GM20000 (cell line): ENCODE measurements around the gene HNRNPM.

ENCODE experiments used
- DNase-seq: peaks from one replicate; pipeline ENCODE4 v3.0.0; 2012; ENCODE audit warnings: low spot score
- CTCF ChIP-seq: IDR thresholded peaks from 2 replicates; pipeline ENCODE4 v1.5.1; 2012; ENCODE audit warnings: mild to moderate bottlenecking, control low read depth; ENCODE audit errors: extremely low read depth, missing control alignments

Gene HNRNPM

GRCh38 chr19:8481616-8482015 is 36.8 kb downstream of the HNRNPM start:
- no peak for TF ChIP-seq CTCF
- no peak for DNase-seq

- DNase-seq = no peak
- no peak for TF ChIP-seq CTCF
These were observed 37.9 kb downstream of the HNRNPM start for GRCh38 chr19:8482696-8483095.

GRCh38 chr19:8483165-8483564 is 38.4 kb downstream of the HNRNPM start:
- no peak for DNase-seq
- no peak for TF ChIP-seq CTCF

GRCh38 chr19:8484331-8484894 is 39.6 kb downstream of the HNRNPM start:
- no peak for TF ChIP-seq CTCF
- DNase-seq = no peak

GRCh38 chr19:8485561-8486371 is 41.0 kb downstream of the HNRNPM start:
- TF ChIP-seq CTCF = no peak
- DNase-seq = no peak

- TF ChIP-seq CTCF = no peak
- DNase-seq = no peak
These were observed 41.9 kb downstream of the HNRNPM start for GRCh38 chr19:8486661-8487136.

GRCh38 chr19:8487137-8487851 is 42.5 kb downstream of the HNRNPM start:
- no peak for TF ChIP-seq CTCF

More at GRCh38 chr19:8487137-8487851, 42.5 kb downstream of the HNRNPM start:
- DNase-seq = no peak
